Stimulated activated CD8-positive, alpha-beta memory T cell treated with anti-CD3 and anti-CD28 coated beads, Interleukin-12 subunit alpha, Interleukin-12 subunit beta, amount 100 ng/mL, for 24 hours (primary cell): ENCODE data around the gene ZNF275.
A peak's percentile ranks its signal among the peaks of the same experiment; 100 is the strongest.
"Not testable (repeated sequence)": the region's sequence is repeated elsewhere in the genome, so short reads cannot be mapped to it uniquely, and the experiment has no call there.

ENCODE experiments used
- DNase-seq: peaks from one replicate; pipeline ENCODE4 v3.0.0-alpha.2; 2020; ENCODE audit errors: extremely low read depth

ZNF275 gene, protein sequence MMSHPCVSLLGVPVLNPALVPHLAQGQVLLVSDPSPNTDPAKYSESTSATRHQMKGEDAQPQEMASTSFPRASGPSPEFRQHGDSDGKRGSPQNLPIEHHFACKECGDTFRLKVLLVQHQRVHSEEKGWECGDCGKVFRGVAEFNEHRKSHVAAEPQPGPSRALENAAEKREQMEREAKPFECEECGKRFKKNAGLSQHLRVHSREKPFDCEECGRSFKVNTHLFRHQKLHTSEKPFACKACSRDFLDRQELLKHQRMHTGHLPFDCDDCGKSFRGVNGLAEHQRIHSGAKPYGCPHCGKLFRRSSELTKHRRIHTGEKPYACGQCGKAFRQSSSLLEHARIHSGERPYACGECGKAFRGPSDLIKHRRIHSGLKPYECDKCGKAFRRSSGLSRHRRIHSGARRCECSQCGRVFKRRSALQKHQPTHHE

DNA sequence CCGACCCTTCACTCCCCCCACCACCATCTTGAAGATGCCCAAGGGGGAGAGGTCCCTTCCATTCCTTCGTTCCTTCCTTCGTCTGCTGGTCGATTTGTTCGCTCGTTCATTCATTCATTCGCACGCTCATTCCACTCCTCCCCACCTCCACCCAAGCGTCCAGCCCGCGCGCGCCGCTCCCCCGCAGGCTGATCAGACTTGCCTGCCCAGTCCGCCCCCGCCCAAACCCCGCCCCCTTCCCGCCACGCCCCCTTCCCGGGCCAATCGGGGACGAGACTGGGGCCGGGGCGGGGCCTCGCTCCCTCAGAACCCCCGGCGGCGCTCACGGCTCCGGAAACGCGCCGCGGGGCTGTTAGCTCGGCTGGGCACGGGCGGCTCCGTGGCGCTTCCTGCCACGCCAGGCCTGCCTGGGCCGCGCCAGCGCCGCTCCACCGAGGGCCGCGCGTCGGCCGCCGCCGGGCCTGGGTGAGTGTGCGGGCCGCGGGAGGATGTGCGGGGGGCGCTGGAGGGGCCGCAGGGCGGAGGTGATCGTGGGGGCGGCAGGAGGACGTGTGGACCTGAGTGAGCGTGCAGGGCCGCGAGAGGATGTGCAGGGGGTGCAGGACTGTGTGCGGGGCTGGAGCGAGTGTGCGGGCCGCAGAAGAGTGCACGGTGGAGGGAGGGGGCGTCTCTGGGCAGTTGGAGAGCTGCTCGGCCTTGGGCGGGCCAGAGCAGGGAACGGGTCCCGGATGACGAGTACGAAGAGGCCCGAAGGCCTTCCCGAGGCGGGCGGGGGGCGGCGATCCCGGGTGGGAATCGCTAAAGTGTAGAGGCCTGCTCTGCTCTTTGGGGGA lies at the start of gene ZNF275:
ZNF275 (plus strand) TSS at position 333 of the 833 bp plus-strand sequence. CDS start 2,527 bp downstream, outside the sequence.
- peak; percentile 44 for DNase-seq

- DNase-seq: not testable (repeated sequence)
Observed at GRCh38 chrX:153285678-153286077, 48.3 kb upstream of the ZNF275 start.

DNA sequence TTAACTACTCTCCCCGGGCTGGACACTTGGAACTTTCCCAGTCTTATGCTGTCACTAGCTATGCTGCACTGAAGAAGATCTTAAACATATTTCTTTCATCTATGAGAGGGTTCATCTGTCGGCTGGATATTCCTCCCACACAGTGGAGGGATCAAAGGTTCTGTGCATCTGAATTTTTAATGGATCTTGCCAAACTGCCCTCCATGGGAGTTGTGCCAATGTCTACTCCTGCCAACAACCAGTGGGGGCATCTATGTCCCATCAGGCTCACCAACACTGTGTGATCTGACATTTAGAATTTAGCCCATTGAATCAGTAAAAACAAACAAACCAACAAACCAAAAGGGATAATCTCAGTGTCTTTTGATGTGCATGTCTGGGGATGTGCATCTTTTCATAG lies 45.1 kb upstream of the ZNF275 start:
- not testable (repeated sequence) for DNase-seq

GRCh38 chrX:153293485-153294071 lies 40.4 kb upstream of the ZNF275 start:
- not testable (repeated sequence) for DNase-seq

GRCh38 chrX:153297376-153297775 lies 36.6 kb upstream of the ZNF275 start:
- DNase-seq: no peak

DNA sequence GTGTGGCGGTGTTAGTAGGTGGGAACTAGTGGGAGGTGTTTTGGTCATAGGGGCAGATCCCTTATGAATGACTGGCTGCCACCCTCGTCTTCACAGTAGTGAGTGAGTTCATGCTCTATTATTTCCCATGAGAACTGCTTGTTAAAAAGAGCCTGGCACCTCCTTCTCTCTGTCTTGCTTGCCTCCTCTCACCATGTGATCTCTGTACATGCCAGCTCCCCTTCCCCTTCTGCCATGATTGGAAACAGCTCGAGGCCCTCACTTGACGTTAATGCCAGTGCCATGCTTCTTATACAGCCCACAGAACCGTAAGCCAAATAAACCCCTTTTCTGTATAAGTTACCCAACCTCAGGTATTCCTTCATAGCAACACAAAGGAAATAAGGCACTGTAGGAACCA lies 34.1 kb upstream of the ZNF275 start:
- no peak for DNase-seq

DNA sequence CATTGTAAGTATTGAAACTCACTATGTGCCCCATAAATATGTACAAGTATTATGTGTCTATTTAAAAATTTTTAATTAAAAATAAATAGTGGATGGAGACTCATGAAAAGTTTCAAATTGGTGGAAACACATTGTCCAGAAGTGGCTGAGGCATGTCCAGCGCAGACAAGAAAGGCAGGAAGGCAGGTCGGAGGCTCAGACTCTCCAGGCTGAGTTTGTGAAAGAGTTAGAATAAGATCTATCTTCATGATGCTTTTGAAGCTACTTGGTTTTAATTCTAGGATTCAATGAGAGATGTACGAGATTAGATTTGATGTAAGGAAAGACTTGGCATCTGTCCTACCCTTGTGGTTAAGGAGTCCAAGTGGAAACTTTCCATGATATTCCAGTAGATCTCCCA lies 32.2 kb upstream of the ZNF275 start:
- DNase-seq: no peak

GRCh38 chrX:153302796-153303195 lies 31.2 kb upstream of the ZNF275 start:
- no peak for DNase-seq

DNA sequence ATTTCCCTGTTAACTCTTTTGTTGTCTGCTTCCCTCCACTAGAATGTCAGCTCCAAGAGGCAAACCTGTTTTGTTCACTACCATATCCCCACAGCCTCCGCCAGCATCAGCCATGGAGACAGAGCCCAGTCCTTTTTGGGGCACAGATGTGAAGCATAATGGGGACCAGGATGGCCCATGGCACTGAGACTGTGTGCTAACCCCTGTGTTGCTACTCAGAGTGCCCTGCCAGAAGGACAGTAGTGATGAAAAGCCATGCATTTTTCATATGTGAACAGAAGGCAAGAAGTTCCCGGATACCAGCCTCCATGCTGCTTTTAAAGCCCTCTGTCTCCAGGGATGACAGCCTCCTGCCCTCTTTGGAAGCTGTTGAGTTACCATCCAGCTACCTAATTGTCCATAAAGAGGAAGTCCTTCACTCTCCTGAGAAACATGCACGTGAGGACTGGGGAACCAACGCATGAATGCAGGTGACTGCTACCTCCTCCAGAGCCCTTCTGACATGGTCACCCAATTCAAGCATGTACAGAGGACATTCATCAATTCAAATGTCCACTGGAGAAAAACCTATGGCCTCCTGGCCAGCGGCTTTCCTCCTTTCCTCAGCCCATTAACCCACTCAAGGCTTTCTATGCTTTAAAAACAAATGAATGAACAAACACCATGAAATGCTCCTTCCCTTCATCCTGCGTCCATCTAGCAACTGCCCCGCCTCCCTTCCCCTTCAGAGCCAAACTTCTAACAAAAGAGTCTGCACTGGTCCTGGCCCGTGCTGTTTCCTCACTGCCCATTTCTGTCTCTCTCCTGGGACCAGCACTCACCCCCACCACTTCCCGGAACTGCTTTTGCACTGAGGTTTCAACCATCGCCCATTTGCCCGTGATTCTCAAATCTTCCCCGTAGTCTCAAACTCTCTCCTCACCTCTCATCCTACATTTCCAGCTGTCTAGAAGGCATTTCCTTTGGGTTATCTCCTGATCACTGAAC lies 30.4 kb upstream of the ZNF275 start:
- DNase-seq: no peak

- DNase-seq: no peak
Observed at GRCh38 chrX:153304988-153305736, 28.8 kb upstream of the ZNF275 start.

DNA sequence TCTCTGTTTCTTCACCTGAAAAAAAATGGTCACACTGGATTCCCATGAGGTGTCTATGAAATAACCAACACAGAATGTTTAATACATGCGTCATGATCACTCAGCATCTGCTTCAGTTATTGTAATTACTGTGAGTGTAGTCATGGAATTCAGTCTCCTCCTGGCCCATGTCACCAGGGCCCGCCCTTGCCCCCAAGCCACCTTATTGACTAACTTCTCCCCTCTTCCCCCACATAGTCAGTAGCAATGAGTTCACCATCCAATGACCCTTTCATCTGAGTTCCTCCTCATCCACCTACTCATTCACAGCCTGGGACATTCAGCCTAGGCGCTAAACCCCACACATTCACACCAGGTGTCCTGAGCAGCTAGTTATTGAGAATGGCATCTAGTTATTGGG lies 28.0 kb upstream of the ZNF275 start:
- no peak for DNase-seq

DNA sequence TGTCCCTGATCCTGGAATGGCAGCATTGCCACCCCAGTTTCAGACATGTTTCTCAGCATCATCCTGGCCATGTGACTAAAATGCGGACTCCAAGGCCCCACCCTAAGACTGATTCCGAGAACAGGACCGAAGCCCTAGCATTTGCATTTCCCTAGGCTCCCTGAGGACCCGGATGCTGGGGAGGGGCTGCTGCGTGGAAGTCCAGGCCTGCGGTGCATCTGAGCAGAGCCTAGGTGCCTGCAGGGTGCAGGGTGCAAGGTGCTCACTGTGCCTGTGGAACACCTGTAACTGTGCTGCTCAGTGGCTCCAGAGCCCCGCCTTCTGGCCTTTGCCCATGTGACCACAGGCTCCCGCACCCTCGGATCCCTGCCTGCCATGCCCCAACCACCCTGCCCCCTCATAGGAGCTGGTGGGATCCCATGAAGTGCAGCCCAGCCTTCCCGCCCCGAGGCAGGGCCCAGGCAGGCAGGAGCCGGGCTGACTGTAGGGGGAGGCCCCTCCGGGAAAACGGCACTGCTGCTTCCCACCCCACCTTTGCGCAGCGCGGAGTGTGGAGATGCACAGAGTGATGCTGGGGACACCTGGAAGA lies 27.3 kb upstream of the ZNF275 start:
- DNase-seq: no peak

GRCh38 chrX:153307276-153308178 lies 26.4 kb upstream of the ZNF275 start:
- no peak for DNase-seq

- no peak for DNase-seq
Observed at GRCh38 chrX:153310901-153311300, 23.1 kb upstream of the ZNF275 start.

DNA sequence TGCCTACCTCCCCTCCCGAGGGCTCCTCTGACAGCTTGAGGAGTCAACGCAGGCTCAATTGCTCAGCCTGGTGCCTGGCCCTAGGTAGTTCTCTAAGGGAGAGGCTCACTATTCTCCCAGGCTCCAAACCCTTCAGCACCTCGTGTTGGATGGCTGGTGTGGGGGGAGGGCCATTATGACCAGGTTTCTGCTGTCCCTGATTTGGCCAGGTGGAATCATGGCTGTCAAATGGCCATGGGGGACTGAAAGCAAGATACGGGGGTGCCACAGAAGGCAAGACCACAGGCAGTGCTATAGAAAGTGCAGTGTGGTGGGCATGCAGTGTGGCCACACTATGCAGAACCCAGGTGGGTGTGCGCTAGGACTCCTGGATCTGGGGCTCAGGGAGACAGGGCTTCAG lies 21.9 kb upstream of the ZNF275 start:
- DNase-seq: no peak

DNA sequence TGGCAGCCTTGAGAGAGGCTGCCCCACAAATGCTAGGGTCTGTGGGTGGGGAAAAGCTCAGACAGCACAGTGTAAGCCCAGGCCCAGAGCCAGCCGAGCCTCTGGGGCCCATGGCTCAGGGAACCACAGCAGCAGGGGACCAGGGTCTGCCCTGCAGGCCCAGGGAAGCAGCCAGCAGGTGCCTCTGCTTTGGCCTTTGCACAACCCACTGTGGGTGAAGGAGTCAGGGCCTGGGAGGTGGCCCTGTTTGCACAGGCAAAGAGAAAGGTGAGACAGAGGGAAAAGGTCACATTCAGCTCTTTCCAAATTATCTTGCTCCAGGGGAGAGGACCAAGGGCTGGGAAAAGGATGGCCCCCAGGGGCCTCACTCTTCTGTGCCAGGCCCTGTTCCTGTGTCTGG lies 21.1 kb upstream of the ZNF275 start:
- DNase-seq: no peak

DNA sequence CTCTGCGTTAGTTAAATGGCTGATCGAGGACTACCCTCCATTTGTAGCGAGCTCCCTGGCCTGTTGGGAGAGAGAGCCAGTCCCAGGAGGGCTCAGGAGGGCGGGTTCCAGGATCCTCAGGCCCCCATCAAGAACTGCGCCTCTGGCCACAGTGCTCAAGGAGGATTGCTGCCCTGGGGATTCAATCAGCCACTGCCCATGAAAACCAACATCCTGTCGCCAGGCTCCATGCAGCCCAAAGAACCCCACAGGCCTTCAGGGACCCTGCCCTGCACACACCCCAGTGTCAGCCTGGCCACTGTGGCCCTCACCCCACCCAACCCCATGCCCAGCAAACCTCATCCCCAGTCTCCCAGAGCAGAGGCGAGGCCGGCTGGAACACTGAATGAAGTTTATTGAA lies 16.6 kb upstream of the ZNF275 start:
- DNase-seq: no peak

GRCh38 chrX:153317996-153318722 lies 15.8 kb upstream of the ZNF275 start:
- no peak for DNase-seq
